ENCODE results near the gene CCDC137. TPM values are rescaled to one million over a fixed set of nuclear protein-coding genes. Genes with fewer than 3 reads are reported as not detected.

CCDC137 gene
- total RNA-seq, 4 donors from 2014 or later = 6.7 to 17.1 (median 11.2) TPM

GRCh38 chr17:81644496-81644895 is 22.0 kb upstream of the CCDC137 start:
- intact Hi-C loops (cut with DNase I; ENCODE audit: low total_unique reads) (no loop called here), in situ Hi-C loops (cut with MboI; ENCODE audit: low sequenced_read_pairs in 4 of 4) (no loop called here)
- Histone ChIP-seq H3K27me3 (peaks cover 13 to 21% (median 20%) of the 10 kb centered on the region in 3 donors), H3K27ac (no peak overlapping the region), H3K4me1 (no peaks in the 10 kb centered on the region), H3K9me3 (no peaks in the 10 kb centered on the region), H3K4me3 (no peak overlapping the region), H3K36me3 (no peaks in the 10 kb centered on the region)
- ATAC-seq = no peak
- TF ChIP-seq POLR2A (IDR thresholded peaks at IDR 0.05) = no peak
- TF ChIP-seq, protein P1, sequence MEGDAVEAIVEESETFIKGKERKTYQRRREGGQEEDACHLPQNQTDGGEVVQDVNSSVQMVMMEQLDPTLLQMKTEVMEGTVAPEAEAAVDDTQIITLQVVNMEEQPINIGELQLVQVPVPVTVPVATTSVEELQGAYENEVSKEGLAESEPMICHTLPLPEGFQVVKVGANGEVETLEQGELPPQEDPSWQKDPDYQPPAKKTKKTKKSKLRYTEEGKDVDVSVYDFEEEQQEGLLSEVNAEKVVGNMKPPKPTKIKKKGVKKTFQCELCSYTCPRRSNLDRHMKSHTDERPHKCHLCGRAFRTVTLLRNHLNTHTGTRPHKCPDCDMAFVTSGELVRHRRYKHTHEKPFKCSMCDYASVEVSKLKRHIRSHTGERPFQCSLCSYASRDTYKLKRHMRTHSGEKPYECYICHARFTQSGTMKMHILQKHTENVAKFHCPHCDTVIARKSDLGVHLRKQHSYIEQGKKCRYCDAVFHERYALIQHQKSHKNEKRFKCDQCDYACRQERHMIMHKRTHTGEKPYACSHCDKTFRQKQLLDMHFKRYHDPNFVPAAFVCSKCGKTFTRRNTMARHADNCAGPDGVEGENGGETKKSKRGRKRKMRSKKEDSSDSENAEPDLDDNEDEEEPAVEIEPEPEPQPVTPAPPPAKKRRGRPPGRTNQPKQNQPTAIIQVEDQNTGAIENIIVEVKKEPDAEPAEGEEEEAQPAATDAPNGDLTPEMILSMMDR (IDR thresholded peaks at IDR 0.05 in 4 of 5, conservative IDR thresholded peaks at IDR 0.05 in 1 of 5) = no peak
- no peak for DNase-seq

DNA sequence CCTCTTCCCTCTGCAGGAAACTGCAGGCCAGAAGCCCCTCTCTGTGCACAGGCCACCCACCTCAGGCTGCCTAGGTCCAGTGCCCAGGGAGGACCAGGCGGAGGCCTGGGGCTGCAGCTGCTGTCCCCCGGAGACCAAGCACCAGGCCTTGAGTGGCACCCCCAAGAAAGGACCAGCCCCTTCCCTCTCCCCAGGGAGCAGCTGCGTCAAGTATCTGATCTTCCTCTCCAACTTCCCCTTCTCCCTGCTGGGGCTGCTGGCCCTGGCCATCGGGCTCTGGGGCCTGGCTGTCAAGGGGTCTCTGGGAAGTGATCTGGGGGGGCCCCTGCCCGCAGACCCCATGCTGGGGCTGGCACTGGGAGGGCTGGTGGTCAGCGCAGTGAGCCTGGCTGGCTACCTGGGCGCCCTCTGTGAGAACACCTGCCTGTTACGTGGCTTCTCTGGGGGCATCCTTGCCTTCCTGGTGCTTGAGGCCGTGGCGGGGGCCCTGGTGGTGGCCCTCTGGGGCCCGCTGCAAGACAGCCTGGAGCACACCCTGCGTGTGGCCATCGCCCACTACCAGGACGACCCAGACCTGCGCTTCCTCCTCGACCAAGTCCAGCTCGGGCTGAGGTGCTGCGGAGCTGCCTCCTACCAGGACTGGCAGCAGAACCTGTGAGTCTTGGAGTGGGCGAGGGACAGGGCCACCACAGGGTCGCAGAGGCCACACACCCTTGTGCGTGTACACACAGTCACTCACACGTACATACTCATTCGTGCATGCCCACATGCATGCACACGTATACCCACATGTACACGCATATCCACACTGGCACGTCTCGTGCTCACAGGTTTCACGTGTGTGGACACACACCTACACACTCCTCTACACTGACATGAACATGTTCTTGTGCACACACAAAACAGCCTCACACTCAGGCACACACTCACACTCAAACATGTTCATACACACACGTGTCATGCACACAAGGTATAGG is 21.3 kb upstream of the CCDC137 start:
- Histone ChIP-seq H3K27me3 (peaks cover 19 to 28% (median 27%) of the 10 kb centered on the region in 3 donors), H3K9me3 (no peaks in the 10 kb centered on the region), H3K4me1 (no peaks in the 10 kb centered on the region), H3K36me3 (no peaks in the 10 kb centered on the region), H3K27ac (no peak overlapping the region), H3K4me3 (no peak overlapping the region)
- DNase-seq (no peak), ATAC-seq (no peak)
- in situ Hi-C loops (cut with MboI; ENCODE audit: low sequenced_read_pairs in 4 of 4) (no loop called here), intact Hi-C loops (cut with DNase I; ENCODE audit: low total_unique reads) (no loop called here)
- TF ChIP-seq, protein P1 (IDR thresholded peaks at IDR 0.05 in 4 of 5, conservative IDR thresholded peaks at IDR 0.05 in 1 of 5) = no peak
- no peak for TF ChIP-seq POLR2A (IDR thresholded peaks at IDR 0.05)

- intact Hi-C loops (cut with DNase I; ENCODE audit: low total_unique reads) (no loop called here), in situ Hi-C loops (cut with MboI; ENCODE audit: low sequenced_read_pairs in 4 of 4) (no loop called here)
- no peak overlapping the region for H3K4me3 ChIP-seq
- no peaks in the 10 kb centered on the region for H3K9me3 ChIP-seq
- no peak for ATAC-seq
- TF ChIP-seq, protein P1 (IDR thresholded peaks at IDR 0.05 in 4 of 5, conservative IDR thresholded peaks at IDR 0.05 in 1 of 5) = no peak
- no peak for TF ChIP-seq POLR2A (IDR thresholded peaks at IDR 0.05)
- DNase-seq = no peak
- no peak overlapping the region for H3K27ac ChIP-seq
- H3K36me3 ChIP-seq = no peaks in the 10 kb centered on the region
- H3K4me1 ChIP-seq = no peaks in the 10 kb centered on the region
- H3K27me3 ChIP-seq = peaks cover 31 to 34% (median 32%) of the 10 kb centered on the region in 3 donors
These were observed 19.5 kb upstream of the CCDC137 start for GRCh38 chr17:81646869-81647600.

GRCh38 chr17:81647640-81648012 is 18.9 kb upstream of the CCDC137 start:
- Histone ChIP-seq H3K27ac (no peak overlapping the region), H3K4me3 (no peak overlapping the region), H3K27me3 (peaks cover 31 to 34% (median 32%) of the 10 kb centered on the region in 3 donors), H3K36me3 (no peaks in the 10 kb centered on the region), H3K4me1 (no peaks in the 10 kb centered on the region), H3K9me3 (no peaks in the 10 kb centered on the region)
- ATAC-seq (no peak), DNase-seq (no peak)
- TF ChIP-seq, protein P1 (IDR thresholded peaks at IDR 0.05 in 4 of 5, conservative IDR thresholded peaks at IDR 0.05 in 1 of 5) = no peak
- TF ChIP-seq POLR2A (IDR thresholded peaks at IDR 0.05) = no peak
- in situ Hi-C loops (cut with MboI; ENCODE audit: low sequenced_read_pairs in 4 of 4) (no loop called here), intact Hi-C loops (cut with DNase I; ENCODE audit: low total_unique reads) (no loop called here)
